Pancreas (tissue), 10 donors: ENCODE measurements around the gene PTBP3. TPM values are rescaled to one million over a fixed set of nuclear protein-coding genes. Genes with fewer than 3 reads are reported as not detected.

ENCODE experiments used
- ATAC-seq, 4 donors: fragments of 200-7000 bp; cut with Tn5 transposase; one replicate each; pipeline versions ENCODE4 v1.8.0 to v1.9.1; 2020; ENCODE audit warnings: mild to moderate bottlenecking in 4 of 4, moderate library complexity in 4 of 4
- DNase-seq, 6 donors: peaks; one replicate each; pipeline ENCODE4 v3.0.0-alpha.2; 2020
- FAIRE-seq: peaks from 2 replicates; lab custom pipeline; 2012; peaks lifted over from hg19 to GRCh38; lab: Jason Lieb, UNC
- H3K27ac ChIP-seq, 4 donors: fragments of 200-600 bp; sonication (generic); 1 replicate in 3 of 4; 2 replicates in 1 of 4; pipeline versions ENCODE4 v1.5.0 to v1.8.0; 2020
- H3K27me3 ChIP-seq, 4 donors: fragments of 200-600 bp; one replicate each; pipeline ENCODE4 v1.8.0; 2021
- H3K36me3 ChIP-seq, 3 donors: fragments of 200-600 bp; sonication (generic) in 1 of 3; one replicate each; pipeline versions ENCODE4 v1.5.0 to v1.8.0; 2020 to 2021
- H3K4me1 ChIP-seq, 3 donors: fragments of 200-600 bp; one replicate each; pipeline ENCODE4 v1.8.0; 2021
- H3K4me3 ChIP-seq, 4 donors: fragments of 200-600 bp; sonication (generic) in 2 of 4; one replicate each; pipeline versions ENCODE4 v1.5.0 to v1.8.0; 2020 to 2021
- H3K9me3 ChIP-seq, 4 donors: fragments of 200-600 bp; one replicate each; pipeline ENCODE4 v1.8.0; 2021
- WGBS, 2 donors: extraction: QIAGEN DNeasy Blood & Tissue Kit; methylation state at CpG; one replicate each; pipeline ENCODE4 v1.1.7; 2013; 5-methylcytosine and 5-hydroxymethylcytosine counted together
- intact Hi-C, 3 donors: fragments of 100-400 bp; cut with DNase I; formaldehyde crosslinking; loops; one replicate each; pipeline versions ENCODE4 v1.11.1 to v1.14.2; 2022
- polyA plus RNA-seq, 2 donors: library from polyadenylated mRNA; stranded (reverse); fragments of 200-250 nt; gene quantifications; one replicate each; pipeline ENCODE4 v1.2.3, GENCODE V29; 2013
- total RNA-seq, 6 donors: library from RNA; stranded (reverse); fragmentation: NEBNext Ultra II Directional in 4 of 6; extraction: Animal tissue kit (Norgen Biotek cat#: 25700) in 4 of 6; gene quantifications; one replicate each; pipeline versions ENCODE4 v1.2.1 to v1.2.4, GENCODE V29; 2021 to 2023
- TF ChIP-seq, protein P1 (sequence below), 4 donors: fragments of 200-600 bp; sonication (generic) in 3 of 4; IDR thresholded peaks; one replicate each; pipeline versions ENCODE4 v1.5.0 to v1.8.0; 2021; ENCODE audit warnings: antibody characterized with exemption in 4 of 4
- donor health status: healthy with polysubstance abuse.
- donor health status: DM: no; HTN: no; CAD: no; lungs with moderate emphysema.
- donor health status: DM: no; HTN: no; CAD: no.
- donor health status: control.
- donor health status: control.
- donor health status: Bipolar disorder and iron deficiency.
- donor health status: DM: yes; HTN: yes; CAD: no.
- donor health status: DM: no; HTN: no; CAD: no.
- donor health status: DM: no; HTN: no; CAD: no.
- donor health status: DM: yes; HTN: yes; CAD: no.

PTBP3 gene
- total and polyA plus RNA-seq, 8 donors, result 4.4 to 51.5 (median 28.3) TPM

DNA sequence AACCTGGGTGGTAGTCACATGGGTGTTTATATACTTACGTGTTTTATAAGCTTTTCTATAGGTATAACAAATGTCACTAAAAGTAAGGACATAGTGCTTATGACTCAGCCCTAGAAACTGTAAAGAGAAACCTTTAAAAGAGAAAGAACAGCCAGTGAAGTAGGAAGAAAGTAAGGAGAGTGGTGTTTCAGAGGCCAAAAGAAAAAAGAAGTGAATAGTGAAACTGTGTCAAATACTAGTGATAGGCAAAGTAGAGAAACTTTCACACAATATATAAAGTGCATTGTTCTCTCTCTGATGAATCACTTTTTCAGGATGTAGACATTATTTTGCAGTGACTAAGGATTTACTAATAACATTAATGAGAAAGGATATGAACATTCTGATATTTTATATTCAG lies 84.1 kb downstream of the PTBP3 start:
- H3K4me1 ChIP-seq, result no peaks in the 10 kb centered on the region
- H3K27ac ChIP-seq, result no peak overlapping the region
- no peak for DNase-seq
- TF ChIP-seq, protein P1, sequence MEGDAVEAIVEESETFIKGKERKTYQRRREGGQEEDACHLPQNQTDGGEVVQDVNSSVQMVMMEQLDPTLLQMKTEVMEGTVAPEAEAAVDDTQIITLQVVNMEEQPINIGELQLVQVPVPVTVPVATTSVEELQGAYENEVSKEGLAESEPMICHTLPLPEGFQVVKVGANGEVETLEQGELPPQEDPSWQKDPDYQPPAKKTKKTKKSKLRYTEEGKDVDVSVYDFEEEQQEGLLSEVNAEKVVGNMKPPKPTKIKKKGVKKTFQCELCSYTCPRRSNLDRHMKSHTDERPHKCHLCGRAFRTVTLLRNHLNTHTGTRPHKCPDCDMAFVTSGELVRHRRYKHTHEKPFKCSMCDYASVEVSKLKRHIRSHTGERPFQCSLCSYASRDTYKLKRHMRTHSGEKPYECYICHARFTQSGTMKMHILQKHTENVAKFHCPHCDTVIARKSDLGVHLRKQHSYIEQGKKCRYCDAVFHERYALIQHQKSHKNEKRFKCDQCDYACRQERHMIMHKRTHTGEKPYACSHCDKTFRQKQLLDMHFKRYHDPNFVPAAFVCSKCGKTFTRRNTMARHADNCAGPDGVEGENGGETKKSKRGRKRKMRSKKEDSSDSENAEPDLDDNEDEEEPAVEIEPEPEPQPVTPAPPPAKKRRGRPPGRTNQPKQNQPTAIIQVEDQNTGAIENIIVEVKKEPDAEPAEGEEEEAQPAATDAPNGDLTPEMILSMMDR (IDR thresholded peaks at IDR 0.05), result no peak
- WGBS, 2 donors, result 95 to 100% methylated on average over 1 of the region's 1 CpG
- H3K27me3 ChIP-seq, result no peaks in the 10 kb centered on the region
- no peaks in the 10 kb centered on the region for H3K9me3 ChIP-seq
- intact Hi-C loops, result no loop called here
- ATAC-seq, result no peak
- no peak for FAIRE-seq
- peaks cover 0 to 6% (median 0%) of the 10 kb centered on the region in 3 donors for H3K36me3 ChIP-seq
- no peak overlapping the region for H3K4me3 ChIP-seq

GRCh38 chr9:112248722-112249121 lies 84.7 kb downstream of the PTBP3 start:
- H3K9me3 ChIP-seq, result no peaks in the 10 kb centered on the region
- DNase-seq (no peak), ATAC-seq (no peak), FAIRE-seq (no peak)
- no peaks in the 10 kb centered on the region for H3K27me3 ChIP-seq
- H3K4me1 ChIP-seq, result no peaks in the 10 kb centered on the region
- no peak overlapping the region for H3K4me3 ChIP-seq
- TF ChIP-seq, protein P1 (IDR thresholded peaks at IDR 0.05), result no peak
- 98% methylated on average over 1 of the region's 1 CpG for WGBS, 2 donors
- intact Hi-C loops, result no loop called here
- no peak overlapping the region for H3K27ac ChIP-seq
- peaks cover 0 to 6% (median 0%) of the 10 kb centered on the region in 3 donors for H3K36me3 ChIP-seq

DNA sequence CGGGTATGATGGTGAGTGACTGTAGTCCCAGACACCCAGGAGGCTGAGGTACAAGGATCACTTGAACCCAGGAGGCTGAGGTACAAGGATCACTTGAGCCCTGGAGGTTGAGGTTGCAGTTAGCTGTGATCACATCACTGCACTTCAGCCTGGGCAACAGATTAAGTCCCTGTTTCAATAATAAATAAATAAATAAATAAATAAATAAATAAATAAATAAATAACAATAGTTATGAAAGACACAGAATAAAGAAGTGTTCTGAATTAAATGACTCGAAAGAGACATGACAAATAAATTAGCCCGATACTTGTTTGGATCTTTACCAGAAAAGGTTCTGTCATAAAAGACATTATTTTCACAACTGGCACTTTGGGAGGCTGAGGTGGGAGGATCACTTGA lies 86.3 kb downstream of the PTBP3 start:
- no peak overlapping the region for H3K27ac ChIP-seq
- no peak for ATAC-seq
- TF ChIP-seq, protein P1 (IDR thresholded peaks at IDR 0.05), result no peak
- H3K36me3 ChIP-seq, result peaks cover 0 to 6% (median 0%) of the 10 kb centered on the region in 3 donors
- no peak for DNase-seq
- FAIRE-seq, result no peak
- intact Hi-C loops, result no loop called here
- no peaks in the 10 kb centered on the region for H3K9me3 ChIP-seq
- H3K4me1 ChIP-seq, result no peaks in the 10 kb centered on the region
- H3K4me3 ChIP-seq, result no peak overlapping the region
- H3K27me3 ChIP-seq, result no peaks in the 10 kb centered on the region
- WGBS, 2 donors, result 94 to 99% methylated on average over 3 of the region's 3 CpGs

- no peaks in the 10 kb centered on the region for H3K27me3 ChIP-seq
- no peak overlapping the region for H3K4me3 ChIP-seq
- TF ChIP-seq, protein P1 (IDR thresholded peaks at IDR 0.05), result no peak
- no peaks in the 10 kb centered on the region for H3K9me3 ChIP-seq
- H3K4me1 ChIP-seq, result no peaks in the 10 kb centered on the region
- no peak overlapping the region for H3K27ac ChIP-seq
- DNase-seq (no peak), ATAC-seq (no peak), FAIRE-seq (no peak)
- intact Hi-C loops, result no loop called here
- H3K36me3 ChIP-seq, result no peaks in the 10 kb centered on the region
- 85% methylated on average over 5 of the region's 5 CpGs for WGBS, 2 donors
Measured at GRCh38 chr9:112245126-112245525, 88.3 kb downstream of the PTBP3 start.

DNA sequence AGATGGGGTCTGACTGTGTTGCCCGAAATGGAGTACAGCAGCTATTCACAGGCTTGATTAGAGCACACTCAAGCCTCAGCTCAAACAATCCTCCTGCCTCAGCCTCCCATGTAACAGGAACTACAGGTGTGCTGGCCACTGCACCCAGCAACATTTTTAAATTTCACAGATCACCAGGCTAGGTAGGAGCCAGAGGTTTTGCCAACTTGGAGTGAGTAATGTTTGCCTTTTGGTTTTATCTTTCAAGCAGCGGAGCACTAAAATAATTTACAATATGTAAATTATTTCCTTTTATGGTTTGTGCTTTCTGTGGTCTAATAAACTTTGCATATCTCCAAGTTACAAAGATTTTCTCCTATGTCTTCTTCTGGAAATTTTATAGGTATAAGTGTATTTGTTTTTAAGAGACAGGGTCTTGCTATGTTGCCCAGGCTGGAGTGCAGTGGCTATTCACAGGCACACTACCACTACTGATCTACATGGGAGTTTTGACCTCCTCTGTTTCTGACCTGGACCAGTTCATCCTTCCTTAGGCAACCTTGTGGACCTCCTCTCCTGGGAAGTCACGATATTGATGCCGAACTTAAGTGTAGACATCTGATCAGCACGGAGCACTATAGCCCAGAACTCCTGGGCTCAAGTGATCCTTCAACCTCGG lies 91.1 kb downstream of the PTBP3 start:
- ATAC-seq (no peak), FAIRE-seq (no peak), DNase-seq (no peak)
- H3K36me3 ChIP-seq, result no peaks in the 10 kb centered on the region
- H3K27ac ChIP-seq, result no peak overlapping the region
- TF ChIP-seq, protein P1 (IDR thresholded peaks at IDR 0.05), result no peak
- WGBS, 2 donors, result 91 to 93% methylated on average over 6 of the region's 6 CpGs
- no peaks in the 10 kb centered on the region for H3K9me3 ChIP-seq
- H3K27me3 ChIP-seq, result no peaks in the 10 kb centered on the region
- H3K4me3 ChIP-seq, result no peak overlapping the region
- no peaks in the 10 kb centered on the region for H3K4me1 ChIP-seq
- intact Hi-C loops, result no loop called here
